GM12875 (cell line): ENCODE results near the gene SPRY1.

Experiments
- H3K4me3 ChIP-seq: one replicate; pipeline ENCODE4 v1.5.1; 2011; ENCODE audit warnings: low read depth, low read length, control low read depth
- CTCF ChIP-seq: IDR thresholded peaks from 2 replicates; pipeline ENCODE4 v1.5.1; 2011; ENCODE audit warnings: low read depth, mild to moderate bottlenecking, control low read depth, inconsistent platforms, low read length, moderate library complexity, borderline replicate concordance; ENCODE audit not compliant: insufficient read depth

Gene SPRY1

GRCh38 chr4:123401271-123402120 lies 4.9 kb downstream of the SPRY1 start:
- no peak for TF ChIP-seq CTCF
- H3K4me3 ChIP-seq: no peak overlapping the region

GRCh38 chr4:123402121-123402465 lies 5.5 kb downstream of the SPRY1 start:
- TF ChIP-seq CTCF: no peak
- H3K4me3 ChIP-seq: no peak overlapping the region

- H3K4me3 ChIP-seq: no peak overlapping the region
- no peak for TF ChIP-seq CTCF
These were observed 6.5 kb downstream of the SPRY1 start for GRCh38 chr4:123403080-123403604.

GRCh38 chr4:123404533-123404932 lies 7.9 kb downstream of the SPRY1 start:
- no peak for TF ChIP-seq CTCF
- no peak overlapping the region for H3K4me3 ChIP-seq

GRCh38 chr4:123405267-123405865 lies 8.8 kb downstream of the SPRY1 start:
- H3K4me3 ChIP-seq: no peak overlapping the region
- no peak for TF ChIP-seq CTCF

- no peak overlapping the region for H3K4me3 ChIP-seq
- no peak for TF ChIP-seq CTCF
These were observed 10.3 kb downstream of the SPRY1 start for GRCh38 chr4:123406872-123407271.
